Astrocyte of the spinal cord (primary cell): ENCODE results near the gene JMJD6.

Experiments used
- DNase-seq: peaks from one replicate; pipeline ENCODE4 v3.0.0; 2011; ENCODE audit warnings: low read depth, low spot score
- H3K4me3 ChIP-seq: 2 replicates; pipeline ENCODE4 v1.5.1; 2011; ENCODE audit warnings: low read depth, mild to moderate bottlenecking, low read length, moderate library complexity
- in situ Hi-C: cut with HindIII; loops from 2 replicates; pipeline ENCODE4 v1.10.0; 2017; ENCODE audit warnings: low sequenced_read_pairs
- TF ChIP-seq, protein P1 (sequence below): IDR thresholded peaks from 2 replicates; pipeline ENCODE4 v1.5.1; 2012; ENCODE audit warnings: low read depth, mild to moderate bottlenecking, low read length, inconsistent platforms

The JMJD6 gene

DNA sequence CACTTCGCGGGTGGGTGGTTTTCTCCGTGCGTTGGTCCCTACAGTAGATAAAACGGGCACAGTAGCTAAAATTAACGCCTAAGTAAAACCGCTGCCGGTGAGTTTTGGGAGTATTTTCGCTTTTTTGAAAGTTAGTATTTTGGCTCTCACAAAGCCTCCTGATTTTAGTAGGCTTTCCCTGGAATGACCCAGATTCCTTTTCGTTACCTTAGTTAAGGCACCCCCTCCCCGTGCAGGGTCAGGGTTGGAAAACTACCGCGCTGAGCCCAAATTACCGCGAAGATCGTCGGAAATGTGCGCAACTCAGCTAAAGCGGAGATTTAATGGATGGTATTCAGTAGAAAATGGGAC is 54.5 kb downstream of the JMJD6 start:
- peak overlapping the region; percentile 72 for H3K4me3 ChIP-seq
- TF ChIP-seq, protein P1, sequence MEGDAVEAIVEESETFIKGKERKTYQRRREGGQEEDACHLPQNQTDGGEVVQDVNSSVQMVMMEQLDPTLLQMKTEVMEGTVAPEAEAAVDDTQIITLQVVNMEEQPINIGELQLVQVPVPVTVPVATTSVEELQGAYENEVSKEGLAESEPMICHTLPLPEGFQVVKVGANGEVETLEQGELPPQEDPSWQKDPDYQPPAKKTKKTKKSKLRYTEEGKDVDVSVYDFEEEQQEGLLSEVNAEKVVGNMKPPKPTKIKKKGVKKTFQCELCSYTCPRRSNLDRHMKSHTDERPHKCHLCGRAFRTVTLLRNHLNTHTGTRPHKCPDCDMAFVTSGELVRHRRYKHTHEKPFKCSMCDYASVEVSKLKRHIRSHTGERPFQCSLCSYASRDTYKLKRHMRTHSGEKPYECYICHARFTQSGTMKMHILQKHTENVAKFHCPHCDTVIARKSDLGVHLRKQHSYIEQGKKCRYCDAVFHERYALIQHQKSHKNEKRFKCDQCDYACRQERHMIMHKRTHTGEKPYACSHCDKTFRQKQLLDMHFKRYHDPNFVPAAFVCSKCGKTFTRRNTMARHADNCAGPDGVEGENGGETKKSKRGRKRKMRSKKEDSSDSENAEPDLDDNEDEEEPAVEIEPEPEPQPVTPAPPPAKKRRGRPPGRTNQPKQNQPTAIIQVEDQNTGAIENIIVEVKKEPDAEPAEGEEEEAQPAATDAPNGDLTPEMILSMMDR: no peak
- DNase-seq: no peak
- in situ Hi-C loops: no loop called here

DNA sequence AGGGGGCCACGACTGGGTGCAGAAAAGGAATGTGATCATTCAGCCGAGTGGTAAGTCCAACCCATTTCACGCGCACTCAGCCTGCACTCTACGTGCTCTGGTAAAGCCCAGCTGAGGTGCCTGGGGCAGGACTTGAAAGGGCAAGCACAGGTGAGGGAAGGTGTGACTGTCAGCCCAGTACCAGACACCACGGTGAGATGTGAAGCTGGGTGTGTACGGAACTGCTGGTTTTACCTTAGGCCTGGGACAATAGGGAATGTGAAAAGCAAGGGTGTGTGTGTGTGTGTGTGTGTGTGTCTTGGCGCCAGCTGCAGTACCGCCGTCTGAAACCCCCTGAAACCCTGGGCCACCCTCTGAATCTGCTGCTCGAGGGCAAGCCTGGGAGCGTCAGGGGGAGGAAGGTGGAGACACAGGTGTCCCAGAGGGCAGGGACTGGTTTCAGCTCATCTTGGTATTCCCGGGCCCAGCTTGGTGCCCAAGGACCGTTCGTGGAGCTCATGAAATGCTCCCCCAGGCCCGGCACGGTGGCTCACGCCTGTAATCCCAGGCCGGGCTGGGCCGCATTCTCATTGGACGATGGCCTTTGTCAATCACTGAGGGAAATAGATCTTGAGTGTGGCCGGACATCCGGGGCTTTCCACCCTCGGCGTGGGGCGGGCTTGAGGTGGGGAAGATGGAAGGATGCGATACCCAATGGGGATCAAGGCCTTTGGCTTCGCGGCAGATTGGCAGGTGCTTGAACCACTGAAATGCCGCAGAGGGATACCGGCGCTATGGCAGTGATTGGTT is 55.1 kb downstream of the JMJD6 start:
- in situ Hi-C loops: no loop called here
- H3K4me3 ChIP-seq: peak overlapping the region; percentile 72
- TF ChIP-seq, protein P1: no peak
- peak; percentile 100 for DNase-seq

DNA sequence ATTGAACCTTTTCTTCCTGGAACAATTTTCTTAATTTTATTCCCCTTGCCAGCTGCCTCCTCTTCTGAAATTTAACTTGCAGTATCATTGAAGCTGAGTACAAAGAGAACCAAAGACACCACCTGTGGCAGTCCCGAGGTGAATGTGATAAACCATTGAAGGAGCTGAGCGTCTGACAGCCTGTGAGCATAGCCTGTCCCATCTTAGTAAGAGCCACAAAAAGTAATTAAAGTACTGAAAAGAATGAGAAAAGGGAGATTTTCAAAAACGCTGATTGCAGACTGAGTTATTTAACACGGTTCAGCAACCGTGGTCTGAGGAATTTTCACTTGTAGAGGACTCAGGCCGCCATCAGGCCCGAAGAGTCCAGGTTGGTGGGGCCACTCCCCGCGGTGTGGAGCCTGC is 55.7 kb downstream of the JMJD6 start:
- in situ Hi-C loops: no loop called here
- DNase-seq: no peak
- TF ChIP-seq, protein P1: no peak
- H3K4me3 ChIP-seq: no peak overlapping the region

DNA sequence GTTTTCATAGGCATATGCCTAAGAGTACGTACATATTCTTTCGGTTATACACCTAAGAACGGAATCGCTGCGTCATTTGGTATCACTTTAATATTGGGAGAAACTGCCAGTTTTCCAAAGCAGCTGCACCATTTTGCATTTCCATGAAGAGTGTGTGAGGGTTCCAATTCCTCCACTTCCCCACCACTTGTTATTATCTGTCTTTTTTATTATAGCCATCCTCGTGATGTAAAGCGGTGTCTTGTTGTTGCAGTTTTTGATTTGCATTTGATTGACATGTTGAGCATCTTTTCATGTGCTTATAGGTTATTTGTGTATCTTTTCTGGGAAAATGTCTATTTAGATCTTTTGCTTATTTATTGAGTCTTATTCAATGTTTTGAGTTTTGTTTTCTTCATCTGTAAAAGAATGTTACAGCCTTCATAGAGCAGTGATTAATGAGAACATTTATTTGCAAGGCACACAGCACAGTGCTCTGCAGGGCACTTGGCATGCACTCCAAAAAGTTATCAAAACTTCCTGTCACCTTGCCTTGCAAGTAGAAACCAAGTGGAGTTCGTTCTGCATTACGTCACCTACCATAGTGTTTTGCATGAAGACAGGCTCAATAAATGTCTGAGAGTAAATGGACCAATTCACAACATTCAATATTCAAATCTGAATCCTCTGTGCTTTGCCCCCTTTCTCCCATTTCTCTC is 56.2 kb downstream of the JMJD6 start:
- DNase-seq: peak; percentile 34
- no peak overlapping the region for H3K4me3 ChIP-seq
- TF ChIP-seq, protein P1: no peak
- in situ Hi-C loops: no loop called here
